ENCODE results near the gene BEGAIN. TPM values are rescaled to one million over a fixed set of nuclear protein-coding genes. Genes with fewer than 3 reads are reported as not detected.

BEGAIN gene
- total RNA-seq, 1 experiment from 2014 or later = 0.24 TPM

GRCh38 chr14:100534528-100535286 is 52.5 kb downstream of the BEGAIN start:
- in situ Hi-C loops (cut with HindIII; ENCODE audit: low pct_unique_long_range_greater_than_20kb, low sequenced_read_pairs) = no loop called here
- no peak for DNase-seq (ENCODE audit: low read depth)

GRCh38 chr14:100533656-100534485 is 53.3 kb downstream of the BEGAIN start:
- no peak for DNase-seq (ENCODE audit: low read depth)
- in situ Hi-C loops (cut with HindIII; ENCODE audit: low pct_unique_long_range_greater_than_20kb, low sequenced_read_pairs) = no loop called here

- in situ Hi-C loops (cut with HindIII; ENCODE audit: low pct_unique_long_range_greater_than_20kb, low sequenced_read_pairs) = no loop called here
- DNase-seq (ENCODE audit: low read depth) = no peak
Measured at GRCh38 chr14:100532906-100533655, 54.1 kb downstream of the BEGAIN start.

- no peak for DNase-seq (ENCODE audit: low read depth)
- in situ Hi-C loops (cut with HindIII; ENCODE audit: low pct_unique_long_range_greater_than_20kb, low sequenced_read_pairs) = no loop called here
Measured at GRCh38 chr14:100532154-100532861, 54.9 kb downstream of the BEGAIN start.

GRCh38 chr14:100531152-100532121 is 55.8 kb downstream of the BEGAIN start:
- DNase-seq (ENCODE audit: low read depth) = no peak
- in situ Hi-C loops (cut with HindIII; ENCODE audit: low pct_unique_long_range_greater_than_20kb, low sequenced_read_pairs) = no loop called here

- DNase-seq (ENCODE audit: low read depth) = no peak
Measured at GRCh38 chr14:100530270-100531072, 56.7 kb downstream of the BEGAIN start.

GRCh38 chr14:100529561-100530031 is 57.6 kb downstream of the BEGAIN start:
- DNase-seq (ENCODE audit: low read depth) = no peak
- in situ Hi-C loops (cut with HindIII; ENCODE audit: low pct_unique_long_range_greater_than_20kb, low sequenced_read_pairs) = no loop called here

More at GRCh38 chr14:100530270-100531072, 56.7 kb downstream of the BEGAIN start:
- in situ Hi-C loops (cut with HindIII; ENCODE audit: low pct_unique_long_range_greater_than_20kb, low sequenced_read_pairs) = no loop called here

GRCh38 chr14:100528962-100529560 is 58.2 kb downstream of the BEGAIN start:
- in situ Hi-C loops (cut with HindIII; ENCODE audit: low pct_unique_long_range_greater_than_20kb, low sequenced_read_pairs) = no loop called here
- no peak for DNase-seq (ENCODE audit: low read depth)

GRCh38 chr14:100526632-100527031 is 60.6 kb downstream of the BEGAIN start:
- DNase-seq (ENCODE audit: low read depth) = no peak
- in situ Hi-C loops (cut with HindIII; ENCODE audit: low pct_unique_long_range_greater_than_20kb, low sequenced_read_pairs) = no loop called here

- in situ Hi-C loops (cut with HindIII; ENCODE audit: low pct_unique_long_range_greater_than_20kb, low sequenced_read_pairs) = no loop called here
- no peak for DNase-seq (ENCODE audit: low read depth)
Measured at GRCh38 chr14:100526057-100526456, 61.2 kb downstream of the BEGAIN start.

- in situ Hi-C loops (cut with HindIII; ENCODE audit: low pct_unique_long_range_greater_than_20kb, low sequenced_read_pairs) = no loop called here
- no peak for DNase-seq (ENCODE audit: low read depth)
Measured at GRCh38 chr14:100525615-100526014, 61.6 kb downstream of the BEGAIN start.

GRCh38 chr14:100524933-100525243 is 62.3 kb downstream of the BEGAIN start:
- no peak for DNase-seq (ENCODE audit: low read depth)
- in situ Hi-C loops (cut with HindIII; ENCODE audit: low pct_unique_long_range_greater_than_20kb, low sequenced_read_pairs) = no loop called here

GRCh38 chr14:100524233-100524932 is 62.8 kb downstream of the BEGAIN start:
- in situ Hi-C loops (cut with HindIII; ENCODE audit: low pct_unique_long_range_greater_than_20kb, low sequenced_read_pairs) = no loop called here
- no peak for DNase-seq (ENCODE audit: low read depth)

- no peak for DNase-seq (ENCODE audit: low read depth)
- in situ Hi-C loops (cut with HindIII; ENCODE audit: low pct_unique_long_range_greater_than_20kb, low sequenced_read_pairs) = no loop called here
Measured at GRCh38 chr14:100523843-100524169, 63.4 kb downstream of the BEGAIN start.

- in situ Hi-C loops (cut with HindIII; ENCODE audit: low pct_unique_long_range_greater_than_20kb, low sequenced_read_pairs) = no loop called here
- no peak for DNase-seq (ENCODE audit: low read depth)
Measured at GRCh38 chr14:100523131-100523842, 63.9 kb downstream of the BEGAIN start.

Measured in Caki2 (cell line).